Hepatocyte (in vitro differentiated cells): ENCODE measurements around the gene HMGB4.

Experiments
- EZH2 ChIP-seq: fragments of 200-600 bp; sonication (generic); IDR thresholded peaks from 2 replicates; pipeline ENCODE4 v1.6.1; 2016; ENCODE audit warnings: antibody characterized with exemption, mild to moderate bottlenecking, borderline replicate concordance
- EZH2phosphoT487 ChIP-seq: fragments of 200-600 bp; sonication (generic); IDR thresholded peaks from one replicate; pipeline ENCODE4 v1.6.1; 2018; ENCODE audit warnings: antibody characterized with exemption, mild to moderate bottlenecking, low read depth, moderate library complexity; ENCODE audit not compliant: unreplicated experiment, severe bottlenecking
- TF ChIP-seq, protein P1 (sequence below): fragments of 200-600 bp; sonication (generic); IDR thresholded peaks from 2 replicates; pipeline ENCODE4 v1.5.1; 2016; ENCODE audit warnings: antibody characterized with exemption, mild to moderate bottlenecking; ENCODE audit not compliant: poor library complexity

DNA sequence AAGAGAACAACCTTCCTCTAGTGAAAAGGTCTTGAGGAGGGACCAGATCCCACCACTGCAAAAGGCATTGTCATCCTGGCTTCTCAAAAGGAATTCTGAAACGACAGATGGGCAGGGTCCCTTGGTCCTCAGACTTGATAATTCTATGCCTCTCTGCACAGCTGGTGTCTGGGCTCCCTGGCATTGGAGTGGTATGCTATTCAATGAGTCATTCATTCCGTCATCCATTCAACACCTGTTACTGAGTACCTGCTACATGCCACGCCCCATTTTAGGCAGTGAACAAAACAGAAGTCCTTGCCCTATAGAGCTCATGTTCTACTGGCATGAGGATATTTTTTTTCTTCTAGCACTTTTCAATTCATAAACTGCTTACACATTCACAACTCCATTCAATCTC is 45.8 kb upstream of the HMGB4 start:
- TF ChIP-seq, protein P1, sequence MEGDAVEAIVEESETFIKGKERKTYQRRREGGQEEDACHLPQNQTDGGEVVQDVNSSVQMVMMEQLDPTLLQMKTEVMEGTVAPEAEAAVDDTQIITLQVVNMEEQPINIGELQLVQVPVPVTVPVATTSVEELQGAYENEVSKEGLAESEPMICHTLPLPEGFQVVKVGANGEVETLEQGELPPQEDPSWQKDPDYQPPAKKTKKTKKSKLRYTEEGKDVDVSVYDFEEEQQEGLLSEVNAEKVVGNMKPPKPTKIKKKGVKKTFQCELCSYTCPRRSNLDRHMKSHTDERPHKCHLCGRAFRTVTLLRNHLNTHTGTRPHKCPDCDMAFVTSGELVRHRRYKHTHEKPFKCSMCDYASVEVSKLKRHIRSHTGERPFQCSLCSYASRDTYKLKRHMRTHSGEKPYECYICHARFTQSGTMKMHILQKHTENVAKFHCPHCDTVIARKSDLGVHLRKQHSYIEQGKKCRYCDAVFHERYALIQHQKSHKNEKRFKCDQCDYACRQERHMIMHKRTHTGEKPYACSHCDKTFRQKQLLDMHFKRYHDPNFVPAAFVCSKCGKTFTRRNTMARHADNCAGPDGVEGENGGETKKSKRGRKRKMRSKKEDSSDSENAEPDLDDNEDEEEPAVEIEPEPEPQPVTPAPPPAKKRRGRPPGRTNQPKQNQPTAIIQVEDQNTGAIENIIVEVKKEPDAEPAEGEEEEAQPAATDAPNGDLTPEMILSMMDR: no peak
- TF ChIP-seq EZH2 (no peak), EZH2phosphoT487 (no peak)
